ENCODE data around the gene MOSPD2.

DNA sequence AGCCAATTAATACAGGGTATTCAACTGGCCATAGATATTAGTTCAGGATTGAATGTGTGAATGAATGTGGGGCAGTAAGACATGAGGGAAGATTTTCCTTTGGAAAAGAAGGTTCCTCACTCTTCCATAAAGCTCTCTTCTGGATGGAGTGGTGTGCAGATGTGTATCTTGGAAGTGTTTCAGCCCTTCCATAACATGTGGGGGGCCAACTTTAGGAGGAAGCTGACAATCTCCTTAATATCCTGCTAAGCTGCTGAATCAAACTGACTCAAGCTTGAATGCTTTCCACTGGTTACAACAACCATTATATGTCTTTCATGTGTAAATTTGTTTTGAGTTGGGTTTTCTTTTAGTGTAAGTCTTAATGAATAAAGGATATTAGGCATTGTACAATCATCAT is 40.6 kb upstream of the MOSPD2 start:
- TF ChIP-seq POLR2AphosphoS5 (IDR thresholded peaks at IDR 0.05; ENCODE audit: low read depth, low read length) (no peak), TAF1 (IDR thresholded peaks at IDR 0.05; ENCODE audit: borderline replicate concordance, insufficient read depth, low read length) (no peak), SIN3A (IDR thresholded peaks at IDR 0.05; ENCODE audit: borderline replicate concordance, insufficient read depth, low read length) (no peak)
- TF ChIP-seq, protein P1, sequence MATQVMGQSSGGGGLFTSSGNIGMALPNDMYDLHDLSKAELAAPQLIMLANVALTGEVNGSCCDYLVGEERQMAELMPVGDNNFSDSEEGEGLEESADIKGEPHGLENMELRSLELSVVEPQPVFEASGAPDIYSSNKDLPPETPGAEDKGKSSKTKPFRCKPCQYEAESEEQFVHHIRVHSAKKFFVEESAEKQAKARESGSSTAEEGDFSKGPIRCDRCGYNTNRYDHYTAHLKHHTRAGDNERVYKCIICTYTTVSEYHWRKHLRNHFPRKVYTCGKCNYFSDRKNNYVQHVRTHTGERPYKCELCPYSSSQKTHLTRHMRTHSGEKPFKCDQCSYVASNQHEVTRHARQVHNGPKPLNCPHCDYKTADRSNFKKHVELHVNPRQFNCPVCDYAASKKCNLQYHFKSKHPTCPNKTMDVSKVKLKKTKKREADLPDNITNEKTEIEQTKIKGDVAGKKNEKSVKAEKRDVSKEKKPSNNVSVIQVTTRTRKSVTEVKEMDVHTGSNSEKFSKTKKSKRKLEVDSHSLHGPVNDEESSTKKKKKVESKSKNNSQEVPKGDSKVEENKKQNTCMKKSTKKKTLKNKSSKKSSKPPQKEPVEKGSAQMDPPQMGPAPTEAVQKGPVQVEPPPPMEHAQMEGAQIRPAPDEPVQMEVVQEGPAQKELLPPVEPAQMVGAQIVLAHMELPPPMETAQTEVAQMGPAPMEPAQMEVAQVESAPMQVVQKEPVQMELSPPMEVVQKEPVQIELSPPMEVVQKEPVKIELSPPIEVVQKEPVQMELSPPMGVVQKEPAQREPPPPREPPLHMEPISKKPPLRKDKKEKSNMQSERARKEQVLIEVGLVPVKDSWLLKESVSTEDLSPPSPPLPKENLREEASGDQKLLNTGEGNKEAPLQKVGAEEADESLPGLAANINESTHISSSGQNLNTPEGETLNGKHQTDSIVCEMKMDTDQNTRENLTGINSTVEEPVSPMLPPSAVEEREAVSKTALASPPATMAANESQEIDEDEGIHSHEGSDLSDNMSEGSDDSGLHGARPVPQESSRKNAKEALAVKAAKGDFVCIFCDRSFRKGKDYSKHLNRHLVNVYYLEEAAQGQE (IDR thresholded peaks at IDR 0.05; ENCODE audit: insufficient read depth in 1 of 2, low read depth in 2 of 2, low read length in 2 of 2) = no peak

All from PFSK-1 (cell line).